H9 (cell line): ENCODE data around the gene CTNS. TPM values are rescaled to one million over a fixed set of nuclear protein-coding genes. Genes with fewer than 3 reads are reported as not detected.

Experiments
- DNase-seq: peaks from one replicate; pipeline ENCODE4 v3.0.0-alpha.2; 2017
- H2AFZ ChIP-seq: one replicate; pipeline ENCODE4 v1.6.1; 2013; ENCODE audit warnings: mild to moderate bottlenecking, low read length, control low read depth, moderate library complexity
- H2AK5ac ChIP-seq: 2 replicates; pipeline ENCODE4 v1.6.1; 2013; ENCODE audit warnings: low read length, control low read depth, mixed read lengths; ENCODE audit not compliant: insufficient read length
- H2BK120ac ChIP-seq: one replicate; pipeline ENCODE4 v1.6.1; 2013; ENCODE audit warnings: low read depth, mild to moderate bottlenecking, low read length, control low read depth, inconsistent platforms; ENCODE audit not compliant: poor library complexity, severe bottlenecking
- H2BK12ac ChIP-seq: 2 replicates; pipeline ENCODE4 v1.6.1; 2013; ENCODE audit warnings: low read length, control low read depth, mixed read lengths, low read depth; ENCODE audit not compliant: insufficient read length
- H2BK15ac ChIP-seq: 2 replicates; pipeline ENCODE4 v1.6.1; 2013; ENCODE audit warnings: low read depth, low read length, control low read depth
- H2BK20ac ChIP-seq: one replicate; pipeline ENCODE4 v1.6.1; 2013; ENCODE audit warnings: low read depth, mild to moderate bottlenecking, low read length, control low read depth, inconsistent platforms; ENCODE audit not compliant: poor library complexity, severe bottlenecking
- H2BK5ac ChIP-seq: 2 replicates; pipeline ENCODE4 v1.6.1; 2013; ENCODE audit warnings: low read length, control low read depth, mixed read lengths; ENCODE audit not compliant: insufficient read length
- H3K14ac ChIP-seq: 2 replicates; pipeline ENCODE4 v1.6.1; 2013; ENCODE audit warnings: low read length, control low read depth; ENCODE audit not compliant: insufficient read depth
- H3K18ac ChIP-seq: 2 replicates; pipeline ENCODE4 v1.6.1; 2013; ENCODE audit warnings: low read depth, mild to moderate bottlenecking, mixed read lengths, low read length, control low read depth; ENCODE audit not compliant: insufficient read length
- H3K23ac ChIP-seq: 2 replicates; pipeline ENCODE4 v1.6.1; 2013; ENCODE audit warnings: low read length, control low read depth, mixed read lengths, low read depth; ENCODE audit not compliant: insufficient read length
- H3K23me2 ChIP-seq: 2 replicates; pipeline ENCODE4 v1.6.1; 2013; ENCODE audit warnings: low read depth, mild to moderate bottlenecking, mixed read lengths, low read length, control low read depth; ENCODE audit not compliant: insufficient read length, poor library complexity, severe bottlenecking
- H3K27ac ChIP-seq: 2 replicates; pipeline ENCODE4 v1.5.1; 2013; ENCODE audit warnings: low read length, control low read depth, mixed read lengths, low read depth; ENCODE audit not compliant: insufficient read length
- H3K27me3 ChIP-seq: 2 replicates; pipeline ENCODE4 v1.6.1; 2013; ENCODE audit warnings: low read length, control low read depth, inconsistent platforms; ENCODE audit not compliant: insufficient read depth
- H3K4ac ChIP-seq: 2 replicates; pipeline ENCODE4 v1.6.1; 2013; ENCODE audit warnings: low read depth, mild to moderate bottlenecking, control low read depth, inconsistent platforms, low read length, moderate library complexity
- H3K4me1 ChIP-seq: 2 replicates; pipeline ENCODE4 v1.6.1; 2013; ENCODE audit warnings: low read length, control low read depth, inconsistent platforms; ENCODE audit not compliant: insufficient read depth
- H3K4me2 ChIP-seq: 2 replicates; pipeline ENCODE4 v1.6.1; 2013; ENCODE audit warnings: low read length, control low read depth, mixed read lengths; ENCODE audit not compliant: insufficient read length, insufficient read depth
- H3K56ac ChIP-seq: 2 replicates; pipeline ENCODE4 v1.6.1; 2013; ENCODE audit warnings: low read depth, mild to moderate bottlenecking, mixed read lengths, low read length, control low read depth; ENCODE audit not compliant: insufficient read length
- H3K79me1 ChIP-seq: 2 replicates; pipeline ENCODE4 v1.6.1; 2013; ENCODE audit warnings: low read depth, mild to moderate bottlenecking, moderate library complexity, low read length, control low read depth, inconsistent platforms; ENCODE audit not compliant: insufficient read depth, poor library complexity, severe bottlenecking
- H3K79me2 ChIP-seq: 2 replicates; pipeline ENCODE4 v1.6.1; 2013; ENCODE audit warnings: low read length, control low read depth, inconsistent platforms; ENCODE audit not compliant: insufficient read depth
- H3K9ac ChIP-seq: 2 replicates; pipeline ENCODE4 v1.6.1; 2013; ENCODE audit warnings: low read length, control low read depth, mixed read lengths; ENCODE audit not compliant: insufficient read length; ENCODE audit errors: extremely low read depth
- H3K9me3 ChIP-seq: one replicate; pipeline ENCODE4 v1.6.1; 2013; ENCODE audit warnings: low read depth, low read length, inconsistent platforms; ENCODE audit not compliant: control insufficient read depth
- H3T11ph ChIP-seq: one replicate; pipeline ENCODE4 v1.6.1; 2013; ENCODE audit warnings: mild to moderate bottlenecking, low read length, control low read depth, inconsistent platforms
- H4K20me1 ChIP-seq: one replicate; pipeline ENCODE4 v1.6.1; 2013; ENCODE audit not compliant: control insufficient read depth, insufficient read length, insufficient read depth
- H4K5ac ChIP-seq: 2 replicates; pipeline ENCODE4 v1.6.1; 2013; ENCODE audit warnings: low read depth, mild to moderate bottlenecking, mixed read lengths, low read length, control low read depth; ENCODE audit not compliant: insufficient read length
- H4K8ac ChIP-seq: replicated peaks from 2 replicates; pipeline ENCODE4 v1.6.1; 2013; ENCODE audit warnings: low read length, control low read depth, mixed read lengths, low read depth; ENCODE audit not compliant: insufficient read length
- H4K91ac ChIP-seq: 2 replicates; pipeline ENCODE4 v1.6.1; 2013; ENCODE audit warnings: low read depth, mild to moderate bottlenecking, moderate library complexity, mixed read lengths, low read length, control low read depth; ENCODE audit not compliant: insufficient read length
- H3K27ac Mint-ChIP-seq, 3 experiments: 2 replicates in 2 of 3; 3 replicates in 1 of 3; pipeline ENCODE4 v1.8.0; 2020 to 2021; ENCODE audit warnings: mixed read lengths in 3 of 3, mild to moderate bottlenecking in 1 of 3, moderate library complexity in 1 of 3
- H3K27me3 Mint-ChIP-seq: 2 replicates; pipeline ENCODE4 v1.8.0; 2021; ENCODE audit warnings: low read depth, mild to moderate bottlenecking, moderate library complexity, mixed read lengths
- H3K36me3 Mint-ChIP-seq, 3 experiments: 2 replicates in 2 of 3; 3 replicates in 1 of 3; pipeline ENCODE4 v1.8.0; 2020 to 2021; ENCODE audit warnings: low read depth in 3 of 3, mixed read lengths in 3 of 3; ENCODE audit not compliant: insufficient read depth in 1 of 3
- H3K4me1 Mint-ChIP-seq, 2 experiments: 2 replicates each; pipeline ENCODE4 v1.8.0; 2020; ENCODE audit warnings: mixed read lengths in 2 of 2
- H3K4me3 Mint-ChIP-seq, 2 experiments: 2 replicates in 1 of 2; 3 replicates in 1 of 2; pipeline ENCODE4 v1.8.0; 2020 to 2021; ENCODE audit warnings: mild to moderate bottlenecking in 2 of 2, mixed read lengths in 2 of 2, moderate library complexity in 1 of 2
- H3K9me3 Mint-ChIP-seq, 2 experiments: 2 replicates in 1 of 2; 3 replicates in 1 of 2; pipeline ENCODE4 v1.8.0; 2020; ENCODE audit warnings: mild to moderate bottlenecking in 2 of 2, mixed read lengths in 2 of 2, moderate library complexity in 1 of 2
- WGBS: extraction: QIAGEN DNeasy Blood & Tissue Kit; methylation state at CpG from one replicate; pipeline ENCODE4 v1.1.7; 2013; ENCODE audit warnings: missing lambda C conversion rate, low lambda C conversion rate, mixed read lengths; ENCODE audit not compliant: insufficient read length; ENCODE audit errors: extremely low coverage; 5-methylcytosine and 5-hydroxymethylcytosine counted together
- total RNA-seq: library from RNA; stranded (reverse); gene quantifications from 2 replicates; pipeline ENCODE4 v1.2.1, GENCODE V29; 2021
- TF ChIP-seq, protein P1 (sequence below): fragments of 200-600 bp; sonication (generic); conservative IDR thresholded peaks from 3 replicates; pipeline ENCODE4 v1.8.0; 2021; ENCODE audit warnings: antibody characterized with exemption, mild to moderate bottlenecking

The CTNS gene
- total RNA-seq, 1 experiment from 2014 or later = 12.8 TPM

GRCh38 chr17:3679531-3680126, 43.1 kb downstream of the CTNS start:
- H2BK15ac ChIP-seq = no peak overlapping the region
- H3K27me3 ChIP-seq = no peaks in the 10 kb centered on the region
- no peaks in the 10 kb centered on the region for H3K9me3 Mint-ChIP-seq
- no peak overlapping the region for H3T11ph ChIP-seq
- no peaks in the 10 kb centered on the region for H3K79me2 ChIP-seq
- H3K27ac ChIP-seq = no peak overlapping the region
- no peak for DNase-seq
- H3K4me1 ChIP-seq = no peaks in the 10 kb centered on the region
- no peak overlapping the region for H2BK12ac ChIP-seq
- no peak overlapping the region for H2BK20ac ChIP-seq
- TF ChIP-seq, protein P1, sequence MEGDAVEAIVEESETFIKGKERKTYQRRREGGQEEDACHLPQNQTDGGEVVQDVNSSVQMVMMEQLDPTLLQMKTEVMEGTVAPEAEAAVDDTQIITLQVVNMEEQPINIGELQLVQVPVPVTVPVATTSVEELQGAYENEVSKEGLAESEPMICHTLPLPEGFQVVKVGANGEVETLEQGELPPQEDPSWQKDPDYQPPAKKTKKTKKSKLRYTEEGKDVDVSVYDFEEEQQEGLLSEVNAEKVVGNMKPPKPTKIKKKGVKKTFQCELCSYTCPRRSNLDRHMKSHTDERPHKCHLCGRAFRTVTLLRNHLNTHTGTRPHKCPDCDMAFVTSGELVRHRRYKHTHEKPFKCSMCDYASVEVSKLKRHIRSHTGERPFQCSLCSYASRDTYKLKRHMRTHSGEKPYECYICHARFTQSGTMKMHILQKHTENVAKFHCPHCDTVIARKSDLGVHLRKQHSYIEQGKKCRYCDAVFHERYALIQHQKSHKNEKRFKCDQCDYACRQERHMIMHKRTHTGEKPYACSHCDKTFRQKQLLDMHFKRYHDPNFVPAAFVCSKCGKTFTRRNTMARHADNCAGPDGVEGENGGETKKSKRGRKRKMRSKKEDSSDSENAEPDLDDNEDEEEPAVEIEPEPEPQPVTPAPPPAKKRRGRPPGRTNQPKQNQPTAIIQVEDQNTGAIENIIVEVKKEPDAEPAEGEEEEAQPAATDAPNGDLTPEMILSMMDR = no peak
- H4K5ac ChIP-seq = no peak overlapping the region
- no peak overlapping the region for H3K4me3 Mint-ChIP-seq
- no peaks in the 10 kb centered on the region for H4K20me1 ChIP-seq
- no peaks in the 10 kb centered on the region; a peak in 1 of 7 replicates for H3K36me3 Mint-ChIP-seq
- H3K14ac ChIP-seq = no peak overlapping the region
- H2BK120ac ChIP-seq = no peak overlapping the region
- peaks cover 9 to 19% of the 10 kb centered on the region in 2 experiments for H3K4me1 Mint-ChIP-seq
- no peaks in the 10 kb centered on the region for H3K9me3 ChIP-seq
- H2AFZ ChIP-seq = no peak overlapping the region
- H4K91ac ChIP-seq = no peak overlapping the region
- no peak overlapping the region for H3K4ac ChIP-seq
- WGBS = no CpG with 5 or more reads among the region's 20 CpGs
- no peak overlapping the region for H3K18ac ChIP-seq
- H3K56ac ChIP-seq = no peak overlapping the region
- H3K23me2 ChIP-seq = no peaks in the 10 kb centered on the region
- no peak overlapping the region for H3K27ac Mint-ChIP-seq
- H2BK5ac ChIP-seq = no peak overlapping the region
- H3K9ac ChIP-seq = no peak overlapping the region
- no peak overlapping the region for H2AK5ac ChIP-seq
- no peak overlapping the region for H3K4me2 ChIP-seq
- H4K8ac ChIP-seq = no peak overlapping the region
- no peaks in the 10 kb centered on the region for H3K79me1 ChIP-seq
- peaks cover 4% of the 10 kb centered on the region; the same call in 1 of the 2 replicates for H3K27me3 Mint-ChIP-seq
- H3K23ac ChIP-seq = no peak overlapping the region
